Right lobe of liver (tissue), 4 donors: Measurements from ENCODE around the gene BTBD2.

ENCODE experiments used
- CTCF ChIP-seq, 4 donors: fragments of 200-600 bp in 3 of 4; fragments of 450-650 bp in 1 of 4; IDR thresholded peaks; one replicate each; pipeline versions ENCODE4 v1.5.1 to v1.8.0; 2016 to 2022; ENCODE audit warnings: antibody characterized with exemption in 4 of 4, mild to moderate bottlenecking in 2 of 4
- POLR2A ChIP-seq: fragments of 450-650 bp; IDR thresholded peaks from one replicate; pipeline ENCODE4 v1.6.1; 2017; ENCODE audit warnings: antibody characterized with exemption, mild to moderate bottlenecking
- donor health status: DM: no; HTN: no; CAD: no.
- donor health status: DM: no; HTN: no; CAD: no.
- donor health status: DM: no; HTN: yes; CAD: no.

- TF ChIP-seq CTCF (IDR thresholded peaks at IDR 0.05): no peak
- no peak for TF ChIP-seq POLR2A
These were observed 41.3 kb upstream of the BTBD2 start for GRCh38 chr19:2056837-2057192.
